Suprapubic skin (tissue), 3 donors: ENCODE results near the gene SLC2A4RG.

Experiments used
- CTCF ChIP-seq, 2 donors: fragments of 200-600 bp in 1 of 2; fragments of 450-650 bp in 1 of 2; sonication (generic) in 1 of 2; IDR thresholded peaks; one replicate each; pipeline ENCODE4 v1.5.1; 2016 to 2019; ENCODE audit warnings: antibody characterized with exemption in 2 of 2, mild to moderate bottlenecking in 1 of 2, moderate library complexity in 1 of 2
- POLR2AphosphoS5 ChIP-seq, 3 donors: sonication (generic); formaldehyde crosslinking; IDR thresholded peaks; one replicate each; pipeline ENCODE4 v1.6.1; 2017; ENCODE audit warnings: antibody characterized with exemption in 3 of 3

DNA sequence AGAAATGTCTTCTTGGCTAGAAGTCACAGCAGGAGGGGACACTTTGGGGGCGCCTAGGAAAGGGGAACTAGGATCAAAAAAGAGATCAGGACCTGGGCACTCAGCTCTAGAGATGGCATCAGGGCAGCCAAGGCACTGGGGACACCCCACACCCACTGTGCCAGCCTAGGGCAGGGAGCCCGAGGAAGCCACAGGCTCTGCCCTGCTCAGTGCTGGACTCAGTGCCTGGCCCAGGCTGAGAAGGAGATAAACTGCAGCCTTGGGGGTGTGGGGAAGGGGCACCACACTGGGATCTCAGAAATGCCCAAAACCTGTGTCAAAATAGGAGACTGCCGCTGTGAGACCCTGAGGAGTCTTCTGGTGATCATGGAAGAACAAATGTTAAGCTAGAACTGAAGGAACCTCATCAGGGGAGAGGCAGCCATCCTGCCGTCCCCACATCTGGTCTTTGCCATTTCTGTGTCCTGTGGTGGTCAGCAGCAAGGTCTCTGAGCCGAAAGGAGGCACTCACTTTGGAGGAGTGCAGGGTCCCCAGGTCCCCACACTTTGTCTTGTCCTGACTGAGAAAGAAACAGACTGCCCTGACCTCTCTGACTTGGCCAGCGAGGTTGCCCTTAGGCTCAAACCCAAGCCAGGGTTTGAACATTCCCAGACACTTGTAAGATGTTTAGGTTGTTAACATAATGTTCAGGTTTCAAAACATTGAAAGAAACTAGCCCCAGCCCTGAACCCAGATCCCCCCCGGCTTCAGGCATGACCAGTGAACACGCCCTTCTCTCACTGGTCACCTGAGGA lies 34.1 kb upstream of the SLC2A4RG start:
- TF ChIP-seq POLR2AphosphoS5 (IDR thresholded peaks at IDR 0.05): no peak
- no peak for TF ChIP-seq CTCF (IDR thresholded peaks at IDR 0.05)
